Upper lobe of right lung (tissue), 1 donor: ENCODE data around the gene RAB2B. TPM values are rescaled to one million over a fixed set of nuclear protein-coding genes. Genes with fewer than 3 reads are reported as not detected.

Experiments
- ATAC-seq: fragments of 200-7000 bp; cut with Tn5 transposase; one replicate; pipeline ENCODE4 v1.9.1; 2020; ENCODE audit warnings: mild to moderate bottlenecking, moderate library complexity
- DNase-seq: peaks from one replicate; pipeline ENCODE4 v3.0.0-alpha.2; 2020
- H3K27ac ChIP-seq: fragments of 200-600 bp; one replicate; pipeline ENCODE4 v1.8.0; 2022
- H3K27me3 ChIP-seq: fragments of 200-600 bp; one replicate; pipeline ENCODE4 v1.8.0; 2022; ENCODE audit warnings: mild to moderate bottlenecking
- H3K36me3 ChIP-seq: fragments of 200-600 bp; one replicate; pipeline ENCODE4 v1.8.0; 2022
- H3K4me1 ChIP-seq: fragments of 200-600 bp; one replicate; pipeline ENCODE4 v1.8.0; 2022
- H3K4me3 ChIP-seq: fragments of 200-600 bp; one replicate; pipeline ENCODE4 v1.8.0; 2022; ENCODE audit warnings: mild to moderate bottlenecking
- H3K9me3 ChIP-seq: fragments of 200-600 bp; one replicate; pipeline ENCODE4 v1.8.0; 2022
- intact Hi-C: fragments of 100-400 bp; cut with DNase I; formaldehyde crosslinking; loops from one replicate; pipeline ENCODE4 v1.11.0; 2022
- total RNA-seq: library from RNA; stranded (reverse); fragmentation: NEBNext Ultra II Directional; extraction: Animal tissue kit (Norgen Biotek cat#: 25700); gene quantifications from one replicate; pipeline ENCODE4 v1.2.1, GENCODE V29; 2021
- TF ChIP-seq, protein P1 (sequence below): fragments of 200-600 bp; IDR thresholded peaks from one replicate; pipeline ENCODE4 v1.8.0; 2022; ENCODE audit warnings: antibody characterized with exemption
- donor health status: DM: no; HTN: yes; CAD: no; lungs with severe emphysema.

RAB2B gene
- total RNA-seq, 1 donor from 2014 or later = 36.9 TPM

DNA sequence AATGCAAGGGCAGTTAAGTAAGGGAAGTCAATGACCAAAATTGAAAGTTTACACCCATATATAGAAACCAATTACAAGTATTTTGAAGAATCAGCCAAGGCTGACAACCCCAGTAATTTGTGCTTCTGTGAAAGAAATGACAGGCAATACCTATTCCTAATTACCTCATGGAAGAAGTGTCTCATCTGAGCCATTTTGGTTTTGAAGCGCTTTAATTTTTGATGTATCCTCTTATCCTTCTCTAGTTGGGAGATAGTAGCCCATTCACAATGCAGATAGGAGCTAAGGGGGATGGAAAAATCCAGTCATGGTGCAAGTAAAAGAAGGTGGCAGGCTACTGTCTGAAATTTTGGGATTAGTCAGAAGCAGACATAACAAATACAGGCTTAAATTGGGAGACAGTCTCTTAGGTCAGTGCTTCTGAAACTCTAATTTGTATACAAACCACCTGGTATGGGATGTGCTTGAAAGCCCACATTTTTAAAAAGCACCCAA lies 62.6 kb downstream of the RAB2B start:
- ATAC-seq = no peak
- H3K9me3 ChIP-seq = no peaks in the 10 kb centered on the region

More for the DNA sequence above, 62.6 kb downstream of the RAB2B start:
- H3K4me3 ChIP-seq = no peak overlapping the region
- DNase-seq = no peak
- no peaks in the 10 kb centered on the region for H3K4me1 ChIP-seq
- no peak overlapping the region for H3K27ac ChIP-seq
- H3K36me3 ChIP-seq = peaks cover 97% of the 10 kb centered on the region
- no peaks in the 10 kb centered on the region for H3K27me3 ChIP-seq
- intact Hi-C loops = no loop called here
- TF ChIP-seq, protein P1, sequence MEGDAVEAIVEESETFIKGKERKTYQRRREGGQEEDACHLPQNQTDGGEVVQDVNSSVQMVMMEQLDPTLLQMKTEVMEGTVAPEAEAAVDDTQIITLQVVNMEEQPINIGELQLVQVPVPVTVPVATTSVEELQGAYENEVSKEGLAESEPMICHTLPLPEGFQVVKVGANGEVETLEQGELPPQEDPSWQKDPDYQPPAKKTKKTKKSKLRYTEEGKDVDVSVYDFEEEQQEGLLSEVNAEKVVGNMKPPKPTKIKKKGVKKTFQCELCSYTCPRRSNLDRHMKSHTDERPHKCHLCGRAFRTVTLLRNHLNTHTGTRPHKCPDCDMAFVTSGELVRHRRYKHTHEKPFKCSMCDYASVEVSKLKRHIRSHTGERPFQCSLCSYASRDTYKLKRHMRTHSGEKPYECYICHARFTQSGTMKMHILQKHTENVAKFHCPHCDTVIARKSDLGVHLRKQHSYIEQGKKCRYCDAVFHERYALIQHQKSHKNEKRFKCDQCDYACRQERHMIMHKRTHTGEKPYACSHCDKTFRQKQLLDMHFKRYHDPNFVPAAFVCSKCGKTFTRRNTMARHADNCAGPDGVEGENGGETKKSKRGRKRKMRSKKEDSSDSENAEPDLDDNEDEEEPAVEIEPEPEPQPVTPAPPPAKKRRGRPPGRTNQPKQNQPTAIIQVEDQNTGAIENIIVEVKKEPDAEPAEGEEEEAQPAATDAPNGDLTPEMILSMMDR = no peak

Other genes with a start within 250 kb of the RAB2B start
- 368 TPM for gene HNRNPC, start 207.5 kb downstream of the RAB2B start, total RNA-seq
- 1.7 TPM for gene RPGRIP1, start 196.9 kb downstream of the RAB2B start, total RNA-seq
- gene SUPT16H, start 92.9 kb downstream of the RAB2B start, total RNA-seq = 48.8 TPM
- 72.6 TPM for gene CHD8, start 20.8 kb downstream of the RAB2B start, total RNA-seq
- gene TOX4, start 236 bp upstream of the RAB2B start, total RNA-seq = 69.4 TPM
- 48.6 TPM for gene METTL3, start 34.4 kb upstream of the RAB2B start, total RNA-seq
- 8.1 TPM for gene SALL2, start 49.4 kb upstream of the RAB2B start, total RNA-seq
- not detected for gene OR10G3, start 103.1 kb upstream of the RAB2B start, total RNA-seq
- not detected for gene OR10G2, start 158.0 kb upstream of the RAB2B start, total RNA-seq
- not detected for gene OR4E2, start 176.9 kb upstream of the RAB2B start, total RNA-seq
- gene OR4E1, start 196.9 kb upstream of the RAB2B start, total RNA-seq = not detected